ENCODE measurements around the gene HNF4A. TPM values are rescaled to one million over a fixed set of nuclear protein-coding genes. Genes with fewer than 3 reads are reported as not detected.
A peak's percentile ranks its signal among the peaks of the same experiment; 100 is the strongest.
"Not testable (repeated sequence)": the region's sequence is repeated elsewhere in the genome, so short reads cannot be mapped to it uniquely, and the experiment has no call there.

HNF4A gene
- not detected in 2 replicates for total RNA-seq (2014; rRNA removed; shearing (Covaris generic))

DNA sequence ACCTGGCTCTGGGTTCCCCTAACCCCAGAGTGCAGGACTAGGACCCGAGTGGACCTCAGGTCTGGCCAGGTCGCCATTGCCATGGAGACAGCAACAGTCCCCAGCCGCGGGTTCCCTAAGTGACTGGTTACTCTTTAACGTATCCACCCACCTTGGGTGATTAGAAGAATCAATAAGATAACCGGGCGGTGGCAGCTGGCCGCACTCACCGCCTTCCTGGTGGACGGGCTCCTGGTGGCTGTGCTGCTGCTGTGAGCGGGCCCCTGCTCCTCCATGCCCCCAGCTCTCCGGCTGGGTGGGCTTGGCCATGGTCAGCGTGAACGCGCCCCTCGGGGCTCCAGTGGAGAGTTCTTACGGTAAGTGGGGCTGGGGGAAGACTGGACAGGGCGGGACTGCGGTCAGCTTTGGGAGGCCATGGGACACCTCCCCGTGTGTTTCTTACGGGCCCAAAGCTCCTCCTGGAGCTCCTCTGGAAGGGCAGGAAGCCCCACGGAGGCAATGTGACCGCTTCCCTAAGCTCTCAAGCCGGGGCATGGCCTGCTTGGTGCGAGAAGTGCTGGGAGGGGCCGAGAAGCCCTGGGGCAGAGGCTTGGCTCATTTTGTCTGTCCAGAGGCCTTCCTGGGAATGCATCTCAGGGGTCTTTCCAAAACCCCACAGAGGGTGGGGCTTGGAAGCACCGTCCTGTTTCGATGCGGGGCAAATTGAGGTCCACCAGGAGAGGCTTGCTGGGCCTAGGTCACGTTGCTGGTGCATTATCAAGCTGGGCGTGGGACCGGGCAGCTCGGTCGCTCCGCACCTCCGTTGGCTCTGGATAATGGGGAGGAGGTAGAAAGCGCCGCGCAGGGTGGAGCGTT is at the start of gene HNF4A:
Gene HNF4A (plus strand): TSS at position 202 of the 855 bp plus-strand sequence. CDS start 106 bp downstream, at position 308.
- no peak for DNase-seq (ENCODE audit: low read depth)

DNA sequence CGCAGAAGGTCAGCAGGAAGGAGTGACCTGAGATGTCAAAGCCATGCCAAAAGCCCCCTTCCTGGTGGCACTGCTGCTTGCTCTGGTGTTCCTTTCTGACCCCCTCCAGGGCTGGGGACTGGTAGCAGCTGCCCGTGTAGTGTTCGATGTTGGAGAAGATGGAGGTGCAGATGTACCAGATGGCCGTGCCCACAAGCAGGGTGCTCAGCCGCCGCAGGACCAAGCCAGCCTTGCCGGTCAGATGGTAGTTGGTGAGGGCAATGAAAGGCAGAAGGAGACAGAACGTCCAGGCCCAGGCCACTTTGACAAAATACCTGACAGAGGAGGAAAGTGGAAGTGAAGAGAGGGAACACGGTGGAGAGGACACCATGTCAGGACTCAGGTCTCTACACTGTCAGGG is 48.6 kb upstream of the HNF4A start:
- DNase-seq (ENCODE audit: low read depth), result no peak

- DNase-seq (ENCODE audit: low read depth), result peak; percentile 66
Observed at GRCh38 chr20:44309763-44310663, 45.5 kb upstream of the HNF4A start.

GRCh38 chr20:44310664-44311639 is 44.5 kb upstream of the HNF4A start, which contains the start of gene FITM2:
Gene FITM2, minus strand, starts transcription at chr20:44311202. Its CDS starts 54 bp downstream, at chr20:44311148.
- peak; percentile 98 for DNase-seq (ENCODE audit: low read depth)

DNA sequence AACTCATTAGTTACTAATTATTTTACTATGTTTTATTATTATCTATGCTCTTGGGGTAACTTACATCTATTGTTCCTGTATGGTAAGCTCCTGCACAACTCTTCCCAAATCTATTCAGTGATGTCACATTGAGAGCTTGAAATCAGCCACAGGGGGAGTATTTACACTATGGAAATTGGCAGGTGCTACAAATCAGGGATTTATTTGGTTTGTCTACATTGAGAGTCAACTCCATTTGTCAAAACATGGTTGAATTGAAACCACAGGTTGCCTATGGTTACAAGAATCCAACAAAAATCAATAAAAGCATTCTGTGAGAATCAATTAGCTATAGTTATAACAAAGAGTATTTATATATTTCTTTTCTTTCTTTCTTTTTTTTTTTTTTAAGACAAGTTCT is 40.6 kb upstream of the HNF4A start:
- DNase-seq (ENCODE audit: low read depth), result no peak

GRCh38 chr20:44319839-44320422 is 35.6 kb upstream of the HNF4A start:
- no peak for DNase-seq (ENCODE audit: low read depth)

DNA sequence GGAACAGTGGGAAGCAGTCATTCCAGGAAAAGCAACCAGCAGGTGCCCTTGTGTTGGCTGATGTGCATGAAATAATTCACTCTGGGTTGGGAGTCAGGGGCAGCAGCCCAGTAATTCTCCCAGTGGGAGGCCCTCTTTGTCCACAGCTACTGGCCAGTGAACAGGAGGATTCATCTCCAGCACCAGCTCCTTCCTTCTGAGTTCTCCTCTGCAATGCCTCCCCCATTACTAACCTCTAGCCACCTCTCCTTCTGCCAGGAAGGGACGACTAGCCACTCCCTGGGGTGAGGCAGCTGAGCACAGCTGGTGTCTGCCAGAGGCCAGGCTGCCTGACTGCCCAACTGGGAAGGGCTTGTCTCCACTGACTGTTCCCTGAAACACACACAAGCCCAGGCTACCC is 31.2 kb upstream of the HNF4A start:
- DNase-seq (ENCODE audit: low read depth), result no peak

DNA sequence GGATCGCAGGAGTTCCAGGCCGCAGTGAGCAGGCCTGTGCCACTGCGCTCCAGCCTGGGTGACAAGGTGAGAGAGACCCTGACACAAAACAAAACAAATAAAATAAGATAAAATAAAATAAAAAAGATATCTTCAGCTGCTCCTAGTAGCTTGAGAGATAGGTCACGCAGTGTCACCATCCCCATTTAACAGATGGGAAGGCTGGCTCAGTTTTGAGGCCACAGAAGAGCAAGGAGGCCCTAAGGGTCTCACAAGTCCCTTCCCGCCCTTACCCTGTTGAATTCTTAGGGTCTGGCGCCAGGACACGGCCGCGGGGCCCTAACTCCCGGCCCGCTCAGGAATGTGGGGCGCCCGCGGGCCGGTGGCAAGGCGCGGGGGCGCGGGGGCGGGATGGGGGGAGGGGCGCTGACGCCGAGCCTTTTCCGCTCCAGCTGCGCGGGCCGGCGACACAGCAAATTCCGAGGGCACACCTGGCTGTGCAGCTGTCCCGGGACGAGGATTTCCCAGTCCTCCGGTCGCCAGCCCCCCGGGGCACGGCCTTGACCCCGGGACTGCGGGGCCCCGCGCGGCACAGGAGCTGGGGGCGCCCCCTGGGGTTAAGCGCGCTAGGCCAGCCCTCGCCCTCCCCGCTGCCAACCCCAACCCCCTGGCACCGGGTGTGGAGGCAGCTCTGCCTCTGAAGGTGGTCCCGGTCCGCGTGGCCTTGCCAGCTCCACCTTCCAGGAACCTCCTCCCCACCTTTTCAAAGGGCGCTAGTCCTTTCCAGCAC is 28.9 kb upstream of the HNF4A start:
- DNase-seq (ENCODE audit: low read depth), result no peak

GRCh38 chr20:44327748-44328147 is 27.8 kb upstream of the HNF4A start:
- DNase-seq (ENCODE audit: low read depth), result not testable (repeated sequence)

DNA sequence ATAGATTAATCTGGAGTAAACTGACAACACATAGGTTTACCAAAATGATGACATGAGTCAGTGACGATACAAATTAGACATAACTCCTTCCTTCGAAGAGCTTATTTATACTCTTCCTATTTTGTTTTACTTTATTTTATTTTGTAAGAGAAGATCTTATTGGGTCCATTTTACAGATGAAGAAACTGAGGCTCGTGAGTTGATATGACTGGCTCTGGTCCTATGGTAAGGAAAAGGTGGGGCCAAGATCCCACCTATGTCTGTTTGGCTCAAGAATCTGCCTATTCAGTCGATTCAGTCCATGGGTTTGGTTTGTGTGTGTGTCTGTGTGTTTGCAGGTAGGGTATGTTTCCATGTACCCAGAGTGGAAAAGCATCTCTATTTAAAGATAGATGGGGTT is 27.1 kb upstream of the HNF4A start:
- no peak for DNase-seq (ENCODE audit: low read depth)

GRCh38 chr20:44331201-44331600 is 24.3 kb upstream of the HNF4A start:
- no peak for DNase-seq (ENCODE audit: low read depth)

DNA sequence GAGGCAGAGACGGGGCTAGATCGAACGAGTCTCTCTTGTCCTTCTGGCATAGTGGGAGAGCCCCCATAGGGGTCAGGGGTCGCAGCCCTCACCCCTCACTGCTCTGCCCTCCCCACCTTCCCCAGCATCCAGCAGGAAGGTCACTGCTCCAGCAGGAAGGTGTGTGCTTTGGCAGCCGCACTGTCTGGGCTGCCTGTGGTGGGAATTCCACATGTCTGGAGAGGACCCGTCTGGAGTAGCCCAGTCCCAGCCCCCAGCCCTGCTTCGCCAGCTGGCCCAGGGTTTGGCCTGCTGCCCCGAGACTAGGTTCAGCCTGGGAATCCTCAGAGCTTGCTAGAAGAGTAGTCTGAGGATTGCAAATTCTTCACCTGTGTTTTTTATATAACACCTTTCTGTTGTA is 21.2 kb upstream of the HNF4A start:
- no peak for DNase-seq (ENCODE audit: low read depth)

GRCh38 chr20:44334709-44335108 is 20.8 kb upstream of the HNF4A start:
- no peak for DNase-seq (ENCODE audit: low read depth)

DNA sequence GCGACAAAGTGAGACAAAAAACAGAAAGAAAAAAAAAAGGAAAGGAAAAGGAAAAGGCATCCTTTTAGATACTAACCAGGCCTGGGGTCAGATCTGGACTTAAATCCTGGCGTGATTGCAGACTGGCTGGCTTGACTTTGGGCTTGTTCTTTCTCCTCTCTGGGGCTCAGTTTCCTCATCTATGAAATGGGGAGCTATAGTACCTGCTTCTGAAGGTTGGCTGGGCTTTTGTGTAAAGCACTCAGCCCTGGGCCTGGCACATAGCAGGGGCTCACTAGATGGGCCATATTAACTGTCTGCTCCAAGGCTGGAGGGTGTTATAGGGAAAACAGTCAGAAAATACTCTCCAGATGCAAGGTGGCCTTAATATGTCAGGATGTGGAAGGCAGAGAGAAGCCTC is 19.8 kb upstream of the HNF4A start:
- DNase-seq (ENCODE audit: low read depth), result no peak

- DNase-seq (ENCODE audit: low read depth), result no peak
Observed at GRCh38 chr20:44336086-44336485, 19.4 kb upstream of the HNF4A start.

DNA sequence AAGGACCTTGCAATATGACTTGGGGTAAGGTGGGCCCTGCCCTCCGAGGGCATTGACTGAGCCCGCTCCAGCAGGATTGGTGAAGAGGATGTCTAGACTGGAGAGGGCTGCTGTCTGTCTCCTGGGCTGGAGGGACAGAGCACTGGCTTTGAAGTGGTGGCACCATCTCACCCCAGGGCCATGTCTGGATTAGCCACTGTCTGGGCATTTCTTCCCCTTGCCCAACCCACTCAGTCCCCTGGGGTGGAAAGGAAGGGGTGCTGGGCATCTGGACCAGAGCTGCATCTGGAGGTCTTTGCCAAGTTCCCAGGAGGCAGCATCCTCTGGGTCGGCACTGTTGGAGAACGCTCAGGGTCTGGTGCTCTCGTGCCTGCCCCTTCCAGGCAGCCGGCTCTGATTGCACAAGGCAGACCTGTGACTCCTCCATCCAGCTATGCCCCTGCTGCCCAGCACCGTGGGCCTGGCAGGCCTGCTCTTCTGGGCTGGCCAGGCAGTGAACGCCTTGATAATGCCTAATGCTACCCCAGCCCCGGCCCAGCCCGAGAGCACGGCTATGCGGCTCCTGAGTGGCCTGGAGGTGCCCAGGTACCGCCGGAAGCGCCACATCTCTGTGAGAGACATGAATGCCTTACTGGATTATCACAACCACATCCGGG is 18.6 kb upstream of the HNF4A start, which contains the start of gene R3HDML:
Gene R3HDML (plus strand): TSS at position 319 of the 656 bp plus-strand sequence. CDS start 115 bp downstream, at position 434.
- DNase-seq (ENCODE audit: low read depth), result no peak

DNA sequence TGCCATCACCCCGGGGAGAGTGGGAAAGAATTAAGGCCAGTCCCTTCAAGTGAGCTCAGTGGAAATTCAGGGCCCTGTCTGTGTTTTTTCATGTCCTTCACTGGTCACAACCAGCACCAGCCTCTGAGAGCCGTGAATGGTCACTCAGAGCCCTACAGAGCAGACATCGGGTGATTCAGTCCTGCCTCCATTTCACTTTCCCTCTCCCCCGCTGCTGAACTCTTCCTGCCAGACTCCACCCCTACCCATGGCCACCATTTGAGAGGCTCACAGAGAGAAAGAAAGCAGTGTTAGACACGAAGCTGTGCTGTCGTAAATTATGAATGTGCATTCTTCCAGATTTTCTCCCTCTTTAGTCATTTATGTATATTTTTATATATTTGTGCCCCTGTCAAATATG is 13.3 kb upstream of the HNF4A start:
- DNase-seq (ENCODE audit: low read depth), result peak; percentile 50

DNA sequence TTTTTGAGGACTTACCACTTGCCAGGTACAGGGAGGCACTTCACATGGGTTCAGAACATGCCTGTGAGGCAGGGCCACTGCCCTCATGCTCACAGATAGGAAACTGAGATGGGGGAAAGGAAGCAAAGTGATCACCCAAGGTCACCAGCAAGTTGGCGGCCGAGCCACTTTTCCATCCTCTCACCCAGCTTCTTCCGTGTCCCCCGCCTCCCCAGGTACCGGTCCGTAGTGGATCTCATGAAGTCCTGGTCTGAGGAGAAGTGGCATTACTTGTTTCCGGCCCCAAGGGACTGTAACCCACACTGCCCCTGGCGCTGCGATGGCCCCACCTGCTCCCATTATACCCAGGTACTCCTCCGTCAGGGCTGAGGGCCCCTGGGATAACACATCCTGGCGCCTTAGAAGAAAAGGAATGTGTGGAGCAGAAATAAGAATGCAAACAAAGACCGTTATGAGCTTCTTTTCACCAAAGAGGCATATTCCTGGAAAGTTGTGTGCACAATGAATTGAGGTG is 12.3 kb upstream of the HNF4A start:
- DNase-seq (ENCODE audit: low read depth), result no peak

GRCh38 chr20:44344723-44345122 is 10.8 kb upstream of the HNF4A start:
- DNase-seq (ENCODE audit: low read depth), result no peak
